H9 (cell line): Measurements from ENCODE around the gene ARHGEF12. TPM values are rescaled to one million over a fixed set of nuclear protein-coding genes. Genes with fewer than 3 reads are reported as not detected.

Source experiments
- DNase-seq: peaks from one replicate; pipeline ENCODE4 v3.0.0-alpha.2; 2017
- H2AFZ ChIP-seq: one replicate; pipeline ENCODE4 v1.6.1; 2013; ENCODE audit warnings: mild to moderate bottlenecking, low read length, control low read depth, moderate library complexity
- H2AK5ac ChIP-seq: 2 replicates; pipeline ENCODE4 v1.6.1; 2013; ENCODE audit warnings: low read length, control low read depth, mixed read lengths; ENCODE audit not compliant: insufficient read length
- H2BK120ac ChIP-seq: one replicate; pipeline ENCODE4 v1.6.1; 2013; ENCODE audit warnings: low read depth, mild to moderate bottlenecking, low read length, control low read depth, inconsistent platforms; ENCODE audit not compliant: poor library complexity, severe bottlenecking
- H2BK12ac ChIP-seq: 2 replicates; pipeline ENCODE4 v1.6.1; 2013; ENCODE audit warnings: low read length, control low read depth, mixed read lengths, low read depth; ENCODE audit not compliant: insufficient read length
- H2BK15ac ChIP-seq: 2 replicates; pipeline ENCODE4 v1.6.1; 2013; ENCODE audit warnings: low read depth, low read length, control low read depth
- H2BK20ac ChIP-seq: one replicate; pipeline ENCODE4 v1.6.1; 2013; ENCODE audit warnings: low read depth, mild to moderate bottlenecking, low read length, control low read depth, inconsistent platforms; ENCODE audit not compliant: poor library complexity, severe bottlenecking
- H2BK5ac ChIP-seq: 2 replicates; pipeline ENCODE4 v1.6.1; 2013; ENCODE audit warnings: low read length, control low read depth, mixed read lengths; ENCODE audit not compliant: insufficient read length
- H3K14ac ChIP-seq: 2 replicates; pipeline ENCODE4 v1.6.1; 2013; ENCODE audit warnings: low read length, control low read depth; ENCODE audit not compliant: insufficient read depth
- H3K18ac ChIP-seq: 2 replicates; pipeline ENCODE4 v1.6.1; 2013; ENCODE audit warnings: low read depth, mild to moderate bottlenecking, mixed read lengths, low read length, control low read depth; ENCODE audit not compliant: insufficient read length
- H3K23ac ChIP-seq: 2 replicates; pipeline ENCODE4 v1.6.1; 2013; ENCODE audit warnings: low read length, control low read depth, mixed read lengths, low read depth; ENCODE audit not compliant: insufficient read length
- H3K23me2 ChIP-seq: 2 replicates; pipeline ENCODE4 v1.6.1; 2013; ENCODE audit warnings: low read depth, mild to moderate bottlenecking, mixed read lengths, low read length, control low read depth; ENCODE audit not compliant: insufficient read length, poor library complexity, severe bottlenecking
- H3K27ac ChIP-seq: 2 replicates; pipeline ENCODE4 v1.5.1; 2013; ENCODE audit warnings: low read length, control low read depth, mixed read lengths, low read depth; ENCODE audit not compliant: insufficient read length
- H3K27me3 ChIP-seq: 2 replicates; pipeline ENCODE4 v1.6.1; 2013; ENCODE audit warnings: low read length, control low read depth, inconsistent platforms; ENCODE audit not compliant: insufficient read depth
- H3K4ac ChIP-seq: 2 replicates; pipeline ENCODE4 v1.6.1; 2013; ENCODE audit warnings: low read depth, mild to moderate bottlenecking, control low read depth, inconsistent platforms, low read length, moderate library complexity
- H3K4me1 ChIP-seq: 2 replicates; pipeline ENCODE4 v1.6.1; 2013; ENCODE audit warnings: low read length, control low read depth, inconsistent platforms; ENCODE audit not compliant: insufficient read depth
- H3K4me2 ChIP-seq: 2 replicates; pipeline ENCODE4 v1.6.1; 2013; ENCODE audit warnings: low read length, control low read depth, mixed read lengths; ENCODE audit not compliant: insufficient read length, insufficient read depth
- H3K56ac ChIP-seq: 2 replicates; pipeline ENCODE4 v1.6.1; 2013; ENCODE audit warnings: low read depth, mild to moderate bottlenecking, mixed read lengths, low read length, control low read depth; ENCODE audit not compliant: insufficient read length
- H3K79me1 ChIP-seq: 2 replicates; pipeline ENCODE4 v1.6.1; 2013; ENCODE audit warnings: low read depth, mild to moderate bottlenecking, moderate library complexity, low read length, control low read depth, inconsistent platforms; ENCODE audit not compliant: insufficient read depth, poor library complexity, severe bottlenecking
- H3K79me2 ChIP-seq: 2 replicates; pipeline ENCODE4 v1.6.1; 2013; ENCODE audit warnings: low read length, control low read depth, inconsistent platforms; ENCODE audit not compliant: insufficient read depth
- H3K9ac ChIP-seq: 2 replicates; pipeline ENCODE4 v1.6.1; 2013; ENCODE audit warnings: low read length, control low read depth, mixed read lengths; ENCODE audit not compliant: insufficient read length; ENCODE audit errors: extremely low read depth
- H3K9me3 ChIP-seq: one replicate; pipeline ENCODE4 v1.6.1; 2013; ENCODE audit warnings: low read depth, low read length, inconsistent platforms; ENCODE audit not compliant: control insufficient read depth
- H3T11ph ChIP-seq: one replicate; pipeline ENCODE4 v1.6.1; 2013; ENCODE audit warnings: mild to moderate bottlenecking, low read length, control low read depth, inconsistent platforms
- H4K20me1 ChIP-seq: one replicate; pipeline ENCODE4 v1.6.1; 2013; ENCODE audit not compliant: control insufficient read depth, insufficient read length, insufficient read depth
- H4K5ac ChIP-seq: 2 replicates; pipeline ENCODE4 v1.6.1; 2013; ENCODE audit warnings: low read depth, mild to moderate bottlenecking, mixed read lengths, low read length, control low read depth; ENCODE audit not compliant: insufficient read length
- H4K8ac ChIP-seq: replicated peaks from 2 replicates; pipeline ENCODE4 v1.6.1; 2013; ENCODE audit warnings: low read length, control low read depth, mixed read lengths, low read depth; ENCODE audit not compliant: insufficient read length
- H4K91ac ChIP-seq: 2 replicates; pipeline ENCODE4 v1.6.1; 2013; ENCODE audit warnings: low read depth, mild to moderate bottlenecking, moderate library complexity, mixed read lengths, low read length, control low read depth; ENCODE audit not compliant: insufficient read length
- H3K27ac Mint-ChIP-seq, 3 experiments: 2 replicates in 2 of 3; 3 replicates in 1 of 3; pipeline ENCODE4 v1.8.0; 2020 to 2021; ENCODE audit warnings: mixed read lengths in 3 of 3, mild to moderate bottlenecking in 1 of 3, moderate library complexity in 1 of 3
- H3K27me3 Mint-ChIP-seq: 2 replicates; pipeline ENCODE4 v1.8.0; 2021; ENCODE audit warnings: low read depth, mild to moderate bottlenecking, moderate library complexity, mixed read lengths
- H3K36me3 Mint-ChIP-seq, 3 experiments: 2 replicates in 2 of 3; 3 replicates in 1 of 3; pipeline ENCODE4 v1.8.0; 2020 to 2021; ENCODE audit warnings: low read depth in 3 of 3, mixed read lengths in 3 of 3; ENCODE audit not compliant: insufficient read depth in 1 of 3
- H3K4me1 Mint-ChIP-seq, 2 experiments: 2 replicates each; pipeline ENCODE4 v1.8.0; 2020; ENCODE audit warnings: mixed read lengths in 2 of 2
- H3K4me3 Mint-ChIP-seq, 2 experiments: 2 replicates in 1 of 2; 3 replicates in 1 of 2; pipeline ENCODE4 v1.8.0; 2020 to 2021; ENCODE audit warnings: mild to moderate bottlenecking in 2 of 2, mixed read lengths in 2 of 2, moderate library complexity in 1 of 2
- H3K9me3 Mint-ChIP-seq, 2 experiments: 2 replicates in 1 of 2; 3 replicates in 1 of 2; pipeline ENCODE4 v1.8.0; 2020; ENCODE audit warnings: mild to moderate bottlenecking in 2 of 2, mixed read lengths in 2 of 2, moderate library complexity in 1 of 2
- CTCF ChIP-seq: fragments of 200-600 bp; sonication (generic); conservative IDR thresholded peaks from 3 replicates; pipeline ENCODE4 v1.8.0; 2021; ENCODE audit warnings: antibody characterized with exemption, mild to moderate bottlenecking
- WGBS: extraction: QIAGEN DNeasy Blood & Tissue Kit; methylation state at CpG from one replicate; pipeline ENCODE4 v1.1.7; 2013; ENCODE audit warnings: missing lambda C conversion rate, low lambda C conversion rate, mixed read lengths; ENCODE audit not compliant: insufficient read length; ENCODE audit errors: extremely low coverage; 5-methylcytosine and 5-hydroxymethylcytosine counted together
- total RNA-seq: library from RNA; stranded (reverse); gene quantifications from 2 replicates; pipeline ENCODE4 v1.2.1, GENCODE V29; 2021

ARHGEF12 gene
- total RNA-seq, 1 experiment from 2014 or later: 27.0 TPM

- Histone ChIP-seq H3K4me1 (no peaks in the 10 kb centered on the region), H3K79me1 (no peaks in the 10 kb centered on the region), H2AFZ (no peak overlapping the region), H3K23ac (no peak overlapping the region), H3K79me2 (no peaks in the 10 kb centered on the region), H3K23me2 (no peaks in the 10 kb centered on the region), H3K14ac (no peak overlapping the region), H2AK5ac (no peak overlapping the region), H3K9ac (no peak overlapping the region), H2BK5ac (no peak overlapping the region), H3K27ac (no peak overlapping the region), H3K56ac (no peak overlapping the region), H2BK15ac (no peak overlapping the region), H2BK12ac (no peak overlapping the region), H2BK120ac (no peak overlapping the region), H4K20me1 (no peaks in the 10 kb centered on the region), H4K5ac (no peak overlapping the region), H3K9me3 (no peaks in the 10 kb centered on the region), H3K4me2 (no peak overlapping the region), H4K8ac (no peak overlapping the region), H3K18ac (no peak overlapping the region), H4K91ac (no peak overlapping the region), H2BK20ac (no peak overlapping the region), H3K27me3 (no peaks in the 10 kb centered on the region), H3T11ph (no peak overlapping the region), H3K4ac (no peak overlapping the region)
- H3K9me3 Mint-ChIP-seq: no peaks in the 10 kb centered on the region
- TF ChIP-seq CTCF: no peak
- H3K4me1 Mint-ChIP-seq: peaks cover 10 to 40% of the 10 kb centered on the region in 2 experiments
- H3K4me3 Mint-ChIP-seq: no peak overlapping the region
- H3K27me3 Mint-ChIP-seq: peaks cover 4% of the 10 kb centered on the region
- no peak overlapping the region for H3K27ac Mint-ChIP-seq
- no peak for DNase-seq
- H3K36me3 Mint-ChIP-seq: no peaks in the 10 kb centered on the region
- no CpG with 5 or more reads among the region's 12 CpGs for WGBS
These were observed 201.8 kb downstream of the ARHGEF12 start for GRCh38 chr11:120537996-120538395.
